ENCODE results near the gene PAGR1. TPM values are rescaled to one million over a fixed set of nuclear protein-coding genes. Genes with fewer than 3 reads are reported as not detected.
"Not testable (repeated sequence)": the region's sequence is repeated elsewhere in the genome, so short reads cannot be mapped to it uniquely, and the experiment has no call there.

Gene PAGR1
- total RNA-seq, 1 donor = 19.9 TPM

- no peaks in the 10 kb centered on the region for H3K36me3 ChIP-seq (ENCODE audit: insufficient read depth, low read length)
- no peaks in the 10 kb centered on the region for H4K20me1 ChIP-seq (ENCODE audit: insufficient read depth, low read length)
- no peaks in the 10 kb centered on the region for H3K9me3 ChIP-seq (ENCODE audit: low read depth, low read length)
- DNase-seq (ENCODE audit: insufficient read length, low spot score, missing footprints) = peak; percentile 11
- TF ChIP-seq, protein P1, sequence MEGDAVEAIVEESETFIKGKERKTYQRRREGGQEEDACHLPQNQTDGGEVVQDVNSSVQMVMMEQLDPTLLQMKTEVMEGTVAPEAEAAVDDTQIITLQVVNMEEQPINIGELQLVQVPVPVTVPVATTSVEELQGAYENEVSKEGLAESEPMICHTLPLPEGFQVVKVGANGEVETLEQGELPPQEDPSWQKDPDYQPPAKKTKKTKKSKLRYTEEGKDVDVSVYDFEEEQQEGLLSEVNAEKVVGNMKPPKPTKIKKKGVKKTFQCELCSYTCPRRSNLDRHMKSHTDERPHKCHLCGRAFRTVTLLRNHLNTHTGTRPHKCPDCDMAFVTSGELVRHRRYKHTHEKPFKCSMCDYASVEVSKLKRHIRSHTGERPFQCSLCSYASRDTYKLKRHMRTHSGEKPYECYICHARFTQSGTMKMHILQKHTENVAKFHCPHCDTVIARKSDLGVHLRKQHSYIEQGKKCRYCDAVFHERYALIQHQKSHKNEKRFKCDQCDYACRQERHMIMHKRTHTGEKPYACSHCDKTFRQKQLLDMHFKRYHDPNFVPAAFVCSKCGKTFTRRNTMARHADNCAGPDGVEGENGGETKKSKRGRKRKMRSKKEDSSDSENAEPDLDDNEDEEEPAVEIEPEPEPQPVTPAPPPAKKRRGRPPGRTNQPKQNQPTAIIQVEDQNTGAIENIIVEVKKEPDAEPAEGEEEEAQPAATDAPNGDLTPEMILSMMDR (IDR thresholded peaks at IDR 0.05; ENCODE audit: extremely low read depth, low read depth, low read length) = no peak
- peaks cover 21% of the 10 kb centered on the region for H3K27me3 ChIP-seq (ENCODE audit: insufficient read depth, low read length)
- no peak within 1 kb of the TSS for H3K4me2 ChIP-seq (ENCODE audit: insufficient read depth, low read length)
- H3K27ac ChIP-seq (ENCODE audit: low read depth, low read length) = no peak within 1 kb of the TSS
- no peak within 1 kb of the TSS for H3K4me3 ChIP-seq (ENCODE audit: insufficient read depth, low read length)
- H3K4me1 ChIP-seq (ENCODE audit: insufficient read depth, low read length) = no peaks in the 10 kb centered on the region
- H3K79me2 ChIP-seq (ENCODE audit: insufficient read depth, low read length) = no peaks in the 10 kb centered on the region
- H2AFZ ChIP-seq (ENCODE audit: low read length) = no peak within 1 kb of the TSS
These were observed 38.2 kb upstream of the PAGR1 start, which contains the start of gene ZG16 for GRCh38 chr16:29777576-29778350. ZG16 (plus strand) TSS chr16:29778256; CDS start chr16:29779267, 1,011 bp downstream.

GRCh38 chr16:29779474-29779873 lies 36.5 kb upstream of the PAGR1 start:
- TF ChIP-seq, protein P1 (IDR thresholded peaks at IDR 0.05; ENCODE audit: extremely low read depth, low read depth, low read length) = no peak
- Histone ChIP-seq H4K20me1 (ENCODE audit: insufficient read depth, low read length) (no peaks in the 10 kb centered on the region), H3K4me3 (ENCODE audit: insufficient read depth, low read length) (no peak overlapping the region), H3K27me3 (ENCODE audit: insufficient read depth, low read length) (peaks cover 21% of the 10 kb centered on the region), H3K27ac (ENCODE audit: low read depth, low read length) (no peak overlapping the region), H3K4me2 (ENCODE audit: insufficient read depth, low read length) (no peak overlapping the region), H3K9me3 (ENCODE audit: low read depth, low read length) (no peaks in the 10 kb centered on the region), H3K36me3 (ENCODE audit: insufficient read depth, low read length) (no peaks in the 10 kb centered on the region), H3K79me2 (ENCODE audit: insufficient read depth, low read length) (no peaks in the 10 kb centered on the region), H3K4me1 (ENCODE audit: insufficient read depth, low read length) (no peaks in the 10 kb centered on the region), H2AFZ (ENCODE audit: low read length) (no peak overlapping the region)
- no peak for DNase-seq (ENCODE audit: insufficient read length, low spot score, missing footprints)

DNA sequence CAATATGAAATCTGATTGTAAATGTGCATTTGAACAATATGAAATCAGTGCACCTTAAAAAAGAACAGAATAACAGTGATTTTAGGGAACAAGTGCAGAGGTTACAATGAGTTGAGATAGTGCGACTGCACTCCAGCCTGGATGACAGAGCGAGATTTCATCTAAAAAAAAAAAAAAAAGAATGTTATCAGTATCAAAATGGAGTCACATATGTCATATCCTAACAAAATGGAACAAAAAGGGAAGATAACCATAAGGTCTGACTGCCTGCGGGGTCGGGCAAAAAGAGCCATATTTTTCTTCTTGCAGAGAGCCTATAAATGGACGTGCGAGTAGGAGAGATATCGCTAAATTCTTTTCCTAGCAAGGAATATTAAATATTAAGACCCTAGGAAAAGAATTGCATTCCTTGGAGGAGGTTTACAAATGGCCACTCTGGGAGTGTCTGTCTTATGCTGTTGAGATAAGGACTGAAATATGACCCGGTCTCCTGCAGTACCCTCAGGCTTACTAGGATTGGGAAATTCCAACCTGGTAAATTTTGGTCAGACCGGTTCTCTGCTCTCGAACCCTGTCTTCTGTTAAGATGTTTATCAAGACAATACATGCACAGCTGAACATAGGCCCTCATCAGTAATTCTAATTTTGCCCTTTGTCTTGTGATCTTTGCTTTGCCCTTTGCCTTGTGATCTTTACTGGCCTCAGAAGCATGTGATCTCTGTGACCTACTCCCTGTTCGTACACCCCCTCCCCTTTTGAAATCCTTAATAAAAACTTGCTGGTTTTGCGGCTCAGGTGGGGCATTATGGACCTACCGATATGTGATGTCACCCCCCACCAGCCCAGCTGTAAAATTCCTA lies 32.6 kb upstream of the PAGR1 start:
- H3K4me1 ChIP-seq (ENCODE audit: insufficient read depth, low read length); H3K4me3 ChIP-seq (ENCODE audit: insufficient read depth, low read length); H3K27ac ChIP-seq (ENCODE audit: low read depth, low read length); H4K20me1 ChIP-seq (ENCODE audit: insufficient read depth, low read length); H3K79me2 ChIP-seq (ENCODE audit: insufficient read depth, low read length); DNase-seq (ENCODE audit: insufficient read length, low spot score, missing footprints); H3K9me3 ChIP-seq (ENCODE audit: low read depth, low read length); H3K36me3 ChIP-seq (ENCODE audit: insufficient read depth, low read length); H3K4me2 ChIP-seq (ENCODE audit: insufficient read depth, low read length); H2AFZ ChIP-seq (ENCODE audit: low read length): not testable (repeated sequence)
- peaks cover 21% of the 10 kb centered on the region for H3K27me3 ChIP-seq (ENCODE audit: insufficient read depth, low read length)

DNA sequence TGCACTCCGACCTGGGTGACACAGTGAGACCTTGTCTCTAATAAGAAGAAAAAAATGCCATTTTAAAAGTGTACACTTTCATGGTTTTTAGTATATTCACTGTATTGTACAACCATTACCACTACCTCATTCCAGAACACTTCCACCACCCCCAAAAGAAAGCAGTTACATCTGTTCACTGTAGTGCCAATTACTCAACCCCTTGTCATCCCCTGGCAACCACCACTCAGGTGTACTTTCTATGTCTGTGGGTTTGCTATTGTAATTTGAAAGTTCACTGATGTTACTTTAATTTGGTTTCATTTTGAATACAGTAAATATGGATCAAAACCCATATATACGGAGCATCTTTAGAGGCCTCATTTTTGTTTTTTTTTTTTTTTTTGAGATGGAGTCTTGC lies 31.8 kb upstream of the PAGR1 start:
- Histone ChIP-seq H3K4me2 (ENCODE audit: insufficient read depth, low read length) (no peak overlapping the region), H3K4me3 (ENCODE audit: insufficient read depth, low read length) (no peak overlapping the region), H3K36me3 (ENCODE audit: insufficient read depth, low read length) (no peaks in the 10 kb centered on the region), H3K4me1 (ENCODE audit: insufficient read depth, low read length) (peaks cover 7% of the 10 kb centered on the region), H3K79me2 (ENCODE audit: insufficient read depth, low read length) (no peaks in the 10 kb centered on the region), H4K20me1 (ENCODE audit: insufficient read depth, low read length) (no peaks in the 10 kb centered on the region), H2AFZ (ENCODE audit: low read length) (no peak overlapping the region), H3K9me3 (ENCODE audit: low read depth, low read length) (no peaks in the 10 kb centered on the region), H3K27me3 (ENCODE audit: insufficient read depth, low read length) (peaks cover 18% of the 10 kb centered on the region), H3K27ac (ENCODE audit: low read depth, low read length) (no peak overlapping the region)
- DNase-seq (ENCODE audit: insufficient read length, low spot score, missing footprints) = no peak
- TF ChIP-seq, protein P1 (IDR thresholded peaks at IDR 0.05; ENCODE audit: extremely low read depth, low read depth, low read length) = no peak

Data from osteoblast (primary cell).